SK-N-SH (cell line): ENCODE measurements around the gene KRTAP10-10. TPM values are rescaled to one million over a fixed set of nuclear protein-coding genes. Genes with fewer than 3 reads are reported as not detected.

Experiments used
- CTCF ChIA-PET: fragments of 300-600, 350-600 bp; formaldehyde crosslinking; extraction: SDS; loops from one replicate; lab custom pipeline; 2021; lab: Yijun Ruan, JAX
- POLR2A ChIA-PET: fragments of 350-600 bp; sonication (Branson Sonifier 250); formaldehyde crosslinking; extraction: SDS; loops from one replicate; lab custom pipeline; 2020; ENCODE audit warnings: antibody characterized with exemption, inconsistent platforms; lab: Yijun Ruan, JAX
- DNase-seq: peaks from one replicate; pipeline ENCODE4 v3.0.0; 2012
- H2AFZ ChIP-seq: fragments of 200-600 bp; sonication (generic); 2 replicates; pipeline ENCODE4 v1.8.1; 2016; ENCODE audit warnings: antibody characterized with exemption, mild to moderate bottlenecking, low read depth
- H3F3A ChIP-seq: fragments of 200-600 bp; sonication (generic); replicated peaks from 2 replicates; pipeline ENCODE3; 2016; ENCODE audit warnings: antibody characterized with exemption, mild to moderate bottlenecking; ENCODE audit not compliant: insufficient read depth
- H3K27ac ChIP-seq, 2 experiments: fragments of 200-500 bp in 1 of 2; fragments of 200-600 bp in 1 of 2; sonication (Bioruptor generic) in 1 of 2; sonication (generic), shearing (Covaris generic) in 1 of 2; 2 replicates each; pipeline versions ENCODE4 v1.5.1 to v1.6.1; 2014 to 2016; ENCODE audit warnings: low read depth in 2 of 2, inconsistent platforms in 1 of 2, low read length in 1 of 2, mild to moderate bottlenecking in 1 of 2, mixed read lengths in 1 of 2
- H3K27me3 ChIP-seq: fragments of 200-600 bp; sonication (generic), shearing (Covaris generic); 2 replicates; pipeline ENCODE4 v1.6.1; 2016; ENCODE audit warnings: mixed run types; ENCODE audit not compliant: insufficient read depth
- H3K36me3 ChIP-seq, 2 experiments: fragments of 200-500 bp in 1 of 2; fragments of 200-600 bp in 1 of 2; sonication (Bioruptor generic) in 1 of 2; sonication (generic) in 1 of 2; replicated peaks in 1 of 2; 2 replicates each; pipeline versions ENCODE3 to v1.5.1; 2014 to 2016; ENCODE audit warnings: low read length in 1 of 2, mild to moderate bottlenecking in 1 of 2; ENCODE audit not compliant: insufficient read depth in 2 of 2, control insufficient read depth in 1 of 2
- H3K4me1 ChIP-seq, 2 experiments: fragments of 200-500 bp in 1 of 2; fragments of 200-600 bp in 1 of 2; sonication (Bioruptor generic) in 1 of 2; sonication (generic), shearing (Covaris generic) in 1 of 2; 2 replicates each; pipeline versions ENCODE4 v1.5.1 to v1.6.1; 2014 to 2016; ENCODE audit warnings: low read depth in 1 of 2, low read length in 1 of 2, mixed run types in 1 of 2; ENCODE audit not compliant: insufficient read depth in 2 of 2, control insufficient read depth in 1 of 2
- H3K4me2 ChIP-seq: fragments of 200-600 bp; sonication (generic), shearing (Covaris generic); 2 replicates; pipeline ENCODE4 v1.6.1; 2017; ENCODE audit warnings: mixed run types
- H3K4me3 ChIP-seq, 2 experiments: fragments of 200-500 bp in 1 of 2; fragments of 200-600 bp in 1 of 2; sonication (Bioruptor generic) in 1 of 2; sonication (generic), shearing (Covaris generic) in 1 of 2; 2 replicates each; pipeline versions ENCODE4 v1.5.1 to v1.8.1; 2014 to 2016; ENCODE audit warnings: low read depth in 2 of 2, inconsistent platforms in 1 of 2, low read length in 1 of 2, mild to moderate bottlenecking in 1 of 2, mixed read lengths in 1 of 2, moderate library complexity in 1 of 2
- H3K79me2 ChIP-seq: fragments of 200-600 bp; sonication (generic); 2 replicates; pipeline ENCODE4 v1.8.1; 2017; ENCODE audit warnings: mild to moderate bottlenecking; ENCODE audit not compliant: insufficient read depth
- H3K9ac ChIP-seq: fragments of 200-600 bp; sonication (generic); 2 replicates; pipeline ENCODE4 v1.6.1; 2017; ENCODE audit warnings: mixed run types
- H3K9me2 ChIP-seq: fragments of 200-600 bp; sonication (generic); 2 replicates; pipeline ENCODE4 v1.6.1; 2017; ENCODE audit warnings: mixed run types
- H3K9me3 ChIP-seq: fragments of 200-600 bp; sonication (generic); 2 replicates; pipeline ENCODE4 v1.6.1; 2017; ENCODE audit warnings: mixed run types, mild to moderate bottlenecking, moderate library complexity
- H4K20me1 ChIP-seq: fragments of 200-600 bp; sonication (generic); 2 replicates; pipeline ENCODE4 v1.6.1; 2017; ENCODE audit warnings: mild to moderate bottlenecking, mixed run types; ENCODE audit not compliant: insufficient read depth
- CTCF ChIP-seq: fragments of 200-600 bp; sonication (generic); IDR thresholded peaks from 2 replicates; pipeline ENCODE4 v1.6.1; 2017; ENCODE audit warnings: antibody characterized with exemption, mild to moderate bottlenecking, moderate library complexity
- ELF1 ChIP-seq: IDR thresholded peaks from 2 replicates; pipeline ENCODE4 v1.4.0; 2012
- EP300 ChIP-seq, 2 experiments: IDR thresholded peaks; 2 replicates each; pipeline versions ENCODE4 v1.4.0 to v1.6.1; 2012; ENCODE audit warnings: borderline replicate concordance in 1 of 2, low read depth in 1 of 2, low read length in 1 of 2
- FOXM1 ChIP-seq: IDR thresholded peaks from 2 replicates; pipeline ENCODE4 v1.4.0; 2012; ENCODE audit warnings: low read depth, mild to moderate bottlenecking
- JUND ChIP-seq: IDR thresholded peaks from 2 replicates; pipeline ENCODE4 v1.4.0; 2012
- MEF2A ChIP-seq: IDR thresholded peaks from 2 replicates; pipeline ENCODE4 v1.4.0; 2012; ENCODE audit warnings: low read depth, borderline replicate concordance
- NFIC ChIP-seq: IDR thresholded peaks from 2 replicates; pipeline ENCODE4 v1.4.0; 2012; ENCODE audit warnings: borderline replicate concordance
- NRF1 ChIP-seq: IDR thresholded peaks from 2 replicates; pipeline ENCODE4 v1.6.1; 2012; ENCODE audit warnings: low read depth, mild to moderate bottlenecking, low read length
- PBX3 ChIP-seq: IDR thresholded peaks from 2 replicates; pipeline ENCODE4; 2012
- RAD21 ChIP-seq: IDR thresholded peaks from 2 replicates; pipeline ENCODE4 v1.6.1; 2012; ENCODE audit warnings: mild to moderate bottlenecking, low read length
- RFX5 ChIP-seq: IDR thresholded peaks from 2 replicates; pipeline ENCODE4 v1.6.1; 2012; ENCODE audit warnings: mild to moderate bottlenecking, improper control_type of control experiment, low read length
- RXRA ChIP-seq: IDR thresholded peaks from 2 replicates; pipeline ENCODE4 v1.4.0; 2012; ENCODE audit warnings: low read depth, mild to moderate bottlenecking, borderline replicate concordance
- SIN3A ChIP-seq: IDR thresholded peaks from 2 replicates; pipeline ENCODE4 v1.6.1; 2012; ENCODE audit warnings: low read depth, mild to moderate bottlenecking, low read length, moderate library complexity, borderline replicate concordance
- SMC3 ChIP-seq: IDR thresholded peaks from 2 replicates; pipeline ENCODE4 v1.6.1; 2012; ENCODE audit warnings: low read depth, low read length, improper control_type of control experiment
- TEAD4 ChIP-seq: IDR thresholded peaks from 2 replicates; pipeline ENCODE4 v1.4.0; 2012; ENCODE audit warnings: mild to moderate bottlenecking, borderline replicate concordance; ENCODE audit not compliant: insufficient read depth
- YY1 ChIP-seq: IDR thresholded peaks from 2 replicates; pipeline ENCODE4 v1.4.0; 2012; ENCODE audit warnings: low read depth, mild to moderate bottlenecking
- WGBS: methylation state at CpG from one replicate; pipeline ENCODE4 v1.1.6; 2017; ENCODE audit warnings: low lambda C conversion rate; 5-methylcytosine and 5-hydroxymethylcytosine counted together
- polyA plus RNA-seq, 3 experiments: library from polyadenylated mRNA; depleted of rRNA; stranded (reverse); fragments of >200 nt; gene quantifications; 2 replicates each; pipeline ENCODE4 v1.2.3, GENCODE V29; 2012
- TF ChIP-seq, protein P1 (sequence below): IDR thresholded peaks from 2 replicates; pipeline ENCODE4 v1.4.0; 2012; ENCODE audit warnings: low read depth, borderline replicate concordance
- TF ChIP-seq, protein P2 (sequence below): IDR thresholded peaks from 2 replicates; pipeline ENCODE4 v1.4.0; 2012; ENCODE audit warnings: low read depth, borderline replicate concordance

The KRTAP10-10 gene
- polyA plus RNA-seq, 1 of the 3 experiments (the other 2 are of a cell fraction): not detected

- ChIA-PET POLR2A (no interaction called here), CTCF (no interaction called here)
- TF ChIP-seq RAD21: no peak
- TF ChIP-seq, protein P1, sequence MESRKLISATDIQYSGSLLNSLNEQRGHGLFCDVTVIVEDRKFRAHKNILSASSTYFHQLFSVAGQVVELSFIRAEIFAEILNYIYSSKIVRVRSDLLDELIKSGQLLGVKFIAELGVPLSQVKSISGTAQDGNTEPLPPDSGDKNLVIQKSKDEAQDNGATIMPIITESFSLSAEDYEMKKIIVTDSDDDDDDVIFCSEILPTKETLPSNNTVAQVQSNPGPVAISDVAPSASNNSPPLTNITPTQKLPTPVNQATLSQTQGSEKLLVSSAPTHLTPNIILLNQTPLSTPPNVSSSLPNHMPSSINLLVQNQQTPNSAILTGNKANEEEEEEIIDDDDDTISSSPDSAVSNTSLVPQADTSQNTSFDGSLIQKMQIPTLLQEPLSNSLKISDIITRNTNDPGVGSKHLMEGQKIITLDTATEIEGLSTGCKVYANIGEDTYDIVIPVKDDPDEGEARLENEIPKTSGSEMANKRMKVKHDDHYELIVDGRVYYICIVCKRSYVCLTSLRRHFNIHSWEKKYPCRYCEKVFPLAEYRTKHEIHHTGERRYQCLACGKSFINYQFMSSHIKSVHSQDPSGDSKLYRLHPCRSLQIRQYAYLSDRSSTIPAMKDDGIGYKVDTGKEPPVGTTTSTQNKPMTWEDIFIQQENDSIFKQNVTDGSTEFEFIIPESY: no peak
- TF ChIP-seq YY1: no peak
- TF ChIP-seq JUND: no peak
- no peak for TF ChIP-seq CTCF
- TF ChIP-seq ELF1: no peak
- TF ChIP-seq NFIC: no peak
- TF ChIP-seq RXRA: no peak
- no peak for TF ChIP-seq RFX5
- no peak for TF ChIP-seq PBX3
- TF ChIP-seq MEF2A: no peak
- no peak for TF ChIP-seq NRF1
- peaks cover 49% of the 10 kb centered on the region for H3K27me3 ChIP-seq
- H3K4me1 ChIP-seq: no peaks in the 10 kb centered on the region
- 37% methylated on average over 14 of the region's 26 CpGs for WGBS
- no peaks in the 10 kb centered on the region for H3F3A ChIP-seq
- no peak overlapping the region for H3K4me2 ChIP-seq
- H3K27ac ChIP-seq: no peak overlapping the region
- no peaks in the 10 kb centered on the region for H3K79me2 ChIP-seq
- H3K9ac ChIP-seq: no peak overlapping the region
- no peak overlapping the region for H2AFZ ChIP-seq
- no peaks in the 10 kb centered on the region for H3K9me2 ChIP-seq
- H3K9me3 ChIP-seq: no peaks in the 10 kb centered on the region
- no peaks in the 10 kb centered on the region for H3K36me3 ChIP-seq
- no peak for DNase-seq
- H4K20me1 ChIP-seq: no peaks in the 10 kb centered on the region
- H3K4me3 ChIP-seq: no peak overlapping the region
These were observed 23.6 kb upstream of the KRTAP10-10 start for GRCh38 chr21:44613386-44614155.

GRCh38 chr21:44614161-44614631, 23.0 kb upstream of the KRTAP10-10 start:
- Histone ChIP-seq H3K4me2 (no peak overlapping the region), H3K79me2 (no peaks in the 10 kb centered on the region), H3K27me3 (peaks cover 49% of the 10 kb centered on the region), H3K36me3 (no peaks in the 10 kb centered on the region), H4K20me1 (no peaks in the 10 kb centered on the region), H3K4me1 (no peaks in the 10 kb centered on the region), H3K9ac (no peak overlapping the region), H3K9me3 (no peaks in the 10 kb centered on the region), H2AFZ (no peak overlapping the region), H3K4me3 (no peak overlapping the region), H3K9me2 (no peaks in the 10 kb centered on the region), H3K27ac (no peak overlapping the region), H3F3A (no peaks in the 10 kb centered on the region)
- DNase-seq: no peak
- ChIA-PET POLR2A (no interaction called here), CTCF (no interaction called here)
- WGBS: 12% methylated on average over 13 of the region's 20 CpGs
- TF ChIP-seq, protein P2, sequence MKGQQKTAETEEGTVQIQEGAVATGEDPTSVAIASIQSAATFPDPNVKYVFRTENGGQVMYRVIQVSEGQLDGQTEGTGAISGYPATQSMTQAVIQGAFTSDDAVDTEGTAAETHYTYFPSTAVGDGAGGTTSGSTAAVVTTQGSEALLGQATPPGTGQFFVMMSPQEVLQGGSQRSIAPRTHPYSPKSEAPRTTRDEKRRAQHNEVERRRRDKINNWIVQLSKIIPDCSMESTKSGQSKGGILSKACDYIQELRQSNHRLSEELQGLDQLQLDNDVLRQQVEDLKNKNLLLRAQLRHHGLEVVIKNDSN: no peak
- TF ChIP-seq NRF1 (no peak), SIN3A (no peak), EP300 (IDR thresholded peaks at IDR 0.05; ENCODE audit: borderline replicate concordance in 1 of 2, low read depth in 1 of 2, low read length in 1 of 2) (no peak), SMC3 (no peak), NFIC (no peak), YY1 (no peak), FOXM1 (no peak), ELF1 (no peak), TEAD4 (no peak), RXRA (no peak)
- TF ChIP-seq, protein P1: no peak
